GM12878 (cell line): Measurements from ENCODE around the gene HPGD. TPM values are rescaled to one million over a fixed set of nuclear protein-coding genes. Genes with fewer than 3 reads are reported as not detected.

ENCODE experiments used
- ATAC-seq: fragments of 200-7000 bp; cut with Tn5 transposase; 3 replicates; pipeline ENCODE4 v1.9.1; 2020; ENCODE audit warnings: mild to moderate bottlenecking, moderate library complexity
- BruUV-seq: library from RNA; stranded (reverse); fragments of 400-500 nt; replicated peaks from 2 replicates; lab custom pipeline; 2021; lab: Mats Ljungman, UMichigan
- CTCF ChIA-PET: fragments of 300-600 bp; sonication (Branson Sonifier 250); formaldehyde crosslinking; extraction: SDS; loops from one replicate; lab custom pipeline; 2021; ENCODE audit warnings: inconsistent platforms; lab: Yijun Ruan, JAX
- POLR2A ChIA-PET: fragments of 350-600 bp; formaldehyde crosslinking; extraction: SDS; loops from one replicate; lab custom pipeline; 2021; ENCODE audit warnings: inconsistent platforms; lab: Charles Lee
- RAD21 ChIA-PET: fragments of 300-600 bp; sonication (Branson Sonifier 250); formaldehyde crosslinking; loops from one replicate; lab custom pipeline; 2023; ENCODE audit warnings: antibody characterized with exemption; ENCODE audit not compliant: unreplicated experiment; lab: Charles Lee
- SMC1A ChIA-PET: fragments of 300-600 bp; sonication (Branson Sonifier 250); formaldehyde crosslinking; loops from one replicate; lab custom pipeline; 2023; ENCODE audit not compliant: unreplicated experiment, uncharacterized antibody; lab: Charles Lee
- DNase-seq: peaks from one replicate; pipeline ENCODE4 v3.0.0-alpha.2; 2011; ENCODE audit warnings: low read depth, low spot score
- FAIRE-seq: peaks from 3 replicates; lab custom pipeline; 2011; peaks lifted over from hg19 to GRCh38; lab: Jason Lieb, UNC
- H2AFZ ChIP-seq: 2 replicates; pipeline ENCODE4 v1.6.0; 2011; ENCODE audit warnings: low read depth, low read length, control low read depth; ENCODE audit not compliant: control insufficient read depth
- H3K27ac ChIP-seq: 2 replicates; pipeline ENCODE4 v1.5.1; 2011; ENCODE audit warnings: control low read depth; ENCODE audit not compliant: control insufficient read depth, insufficient read depth
- H3K27me3 ChIP-seq, 2 experiments: replicated peaks in 1 of 2; 2 replicates each; pipeline versions ENCODE4 v1.6.0 to v1.6.1; 2011; ENCODE audit warnings: low read length in 1 of 2; ENCODE audit not compliant: control insufficient read depth in 2 of 2, insufficient read depth in 2 of 2
- H3K36me3 ChIP-seq, 2 experiments: 2 replicates each; pipeline ENCODE4 v1.5.1; 2011; ENCODE audit warnings: low read length in 1 of 2; ENCODE audit not compliant: control insufficient read depth in 2 of 2, insufficient read depth in 2 of 2
- H3K4me1 ChIP-seq: 2 replicates; pipeline ENCODE4 v1.6.1; 2011; ENCODE audit warnings: mild to moderate bottlenecking, low read length, moderate library complexity, mixed read lengths; ENCODE audit not compliant: control insufficient read depth, insufficient read depth
- H3K4me2 ChIP-seq: 2 replicates; pipeline ENCODE4 v1.6.0; 2011; ENCODE audit warnings: control low read depth; ENCODE audit not compliant: control insufficient read depth, insufficient read depth
- H3K4me3 ChIP-seq: fragments of 200-600 bp; sonication (generic); 2 replicates; pipeline ENCODE4 v1.5.1; 2016
- H3K79me2 ChIP-seq: 2 replicates; pipeline ENCODE4 v1.6.0; 2011; ENCODE audit warnings: low read length; ENCODE audit not compliant: control insufficient read depth, insufficient read depth
- H3K9ac ChIP-seq: 2 replicates; pipeline ENCODE4 v1.8.0; 2011; ENCODE audit warnings: low read length, control low read depth, mixed read lengths; ENCODE audit not compliant: control insufficient read depth, insufficient read depth
- H3K9me3 ChIP-seq: replicated peaks from 3 replicates; pipeline ENCODE4 v1.5.1; 2011; ENCODE audit warnings: mild to moderate bottlenecking, low read length; ENCODE audit not compliant: control insufficient read depth, insufficient read depth
- H4K20me1 ChIP-seq: 2 replicates; pipeline ENCODE4 v1.6.0; 2011; ENCODE audit not compliant: control insufficient read depth, insufficient read depth
- ASH2L ChIP-seq: fragments of 300-600, 200-600 bp; sonication (generic); IDR thresholded peaks from 2 replicates; pipeline ENCODE4 v1.6.1; 2017; ENCODE audit warnings: low read depth, mild to moderate bottlenecking, borderline replicate concordance
- ETV6 ChIP-seq, 2 experiments: fragments of 450-650 bp in 1 of 2; IDR thresholded peaks in 1 of 2; conservative IDR thresholded peaks in 1 of 2; 2 replicates each; pipeline ENCODE4 v1.6.1; 2014; ENCODE audit warnings: antibody characterized with exemption in 1 of 2, borderline replicate concordance in 1 of 2, low read depth in 1 of 2, mild to moderate bottlenecking in 1 of 2, moderate library complexity in 1 of 2
- GATAD2B ChIP-seq: fragments of 450-650 bp; conservative IDR thresholded peaks from 2 replicates; pipeline ENCODE4 v1.6.1; 2017; ENCODE audit warnings: low read depth, mild to moderate bottlenecking, moderate library complexity
- JUNB ChIP-seq: IDR thresholded peaks from 2 replicates; pipeline ENCODE4 v1.6.1; 2016; ENCODE audit warnings: antibody characterized with exemption, mild to moderate bottlenecking
- MEF2A ChIP-seq: IDR thresholded peaks from 2 replicates; pipeline ENCODE4 v1.6.1; 2011; ENCODE audit warnings: low read depth, mild to moderate bottlenecking, low read length, moderate library complexity; ENCODE audit not compliant: insufficient read depth
- NR2C2 ChIP-seq: IDR thresholded peaks from 2 replicates; pipeline ENCODE4 v1.6.1; 2011; ENCODE audit warnings: borderline replicate concordance, low read depth; ENCODE audit not compliant: control insufficient read depth, insufficient read length
- RELA ChIP-seq: fragments of 450-650 bp; IDR thresholded peaks from 2 replicates; pipeline ENCODE4 v1.8.0; 2014; ENCODE audit warnings: borderline replicate concordance; ENCODE audit not compliant: partially characterized antibody
- SMARCA5 ChIP-seq: fragments of 450-650 bp; IDR thresholded peaks from 2 replicates; pipeline ENCODE4 v1.6.1; 2017; ENCODE audit warnings: mild to moderate bottlenecking
- SRF ChIP-seq, 2 experiments: IDR thresholded peaks; 2 replicates each; pipeline ENCODE4 v1.6.1; 2011; ENCODE audit warnings: low read depth in 2 of 2, low read length in 2 of 2, mild to moderate bottlenecking in 1 of 2, moderate library complexity in 1 of 2
- WGBS: methylation state at CpG from one replicate; pipeline ENCODE4 v1.1.6; 2016; ENCODE audit warnings: low lambda C conversion rate; ENCODE audit not compliant: insufficient replicate concordance, insufficient coverage; ENCODE audit errors: missing lambda C conversion rate; 5-methylcytosine and 5-hydroxymethylcytosine counted together
- in situ Hi-C: fragments of 300-500 bp; cut with MboI; formaldehyde crosslinking; loops from 9 replicates; pipeline ENCODE4 v1.14.3; 2018; ENCODE audit warnings: mixed read lengths
- intact Hi-C: fragments of 100-400 bp; cut with micrococcal nuclease; formaldehyde crosslinking; loops from one replicate; pipeline ENCODE4 v1.14.2; 2022; ENCODE audit not compliant: unreplicated experiment
- polyA plus RNA-seq, 11 experiments: library from polyadenylated mRNA; depleted of rRNA in 4 of 11; unstranded in 6 of 11; stranded (reverse) in 5 of 11; fragments of >200 nt; fragmentation: Nextera tagmentation in 4 of 11; fragmentation: Illumina TruSeq in 1 of 11; extraction: Ambion mirVana in 4 of 11; extraction: Trizol in 1 of 11; gene quantifications; 1 replicate in 1 of 11; 2 replicates in 10 of 11; pipeline versions ENCODE4 v1.2.1 to v1.2.3, GENCODE V29; 2011 to 2016; ENCODE audit warnings: inconsistent platforms in 2 of 11, missing spikeins in 2 of 11, low read depth in 1 of 11
- total RNA-seq, 4 experiments: library from RNA; depleted of rRNA in 3 of 4; stranded (reverse); fragments of >200 nt in 3 of 4; fragmentation: Illumina TruSeq in 1 of 4; extraction: Trizol in 1 of 4; gene quantifications; 2 replicates each; pipeline versions ENCODE4 v1.2.1 to v1.2.3, GENCODE V29; 2013 to 2021
- TF ChIP-seq, protein P1 (sequence below): IDR thresholded peaks from 2 replicates; pipeline ENCODE4 v1.6.1; 2012; ENCODE audit warnings: low read depth, low read length, improper control_type of control experiment
- TF ChIP-seq, protein P2 (sequence below): IDR thresholded peaks from 2 replicates; pipeline ENCODE4 v1.6.1; 2011; ENCODE audit warnings: low read depth, mild to moderate bottlenecking, low read length, moderate library complexity, borderline replicate concordance; ENCODE audit errors: extremely low read depth
- TF ChIP-seq, protein P3 (sequence below): IDR thresholded peaks from 2 replicates; pipeline ENCODE4 v1.6.1; 2011; ENCODE audit warnings: mild to moderate bottlenecking, low read depth, low read length, moderate library complexity; ENCODE audit not compliant: insufficient replicate concordance
- TF ChIP-seq, protein P4 (sequence below): fragments of 450-650 bp; IDR thresholded peaks from 2 replicates; pipeline ENCODE4 v1.6.1; 2018; ENCODE audit warnings: mild to moderate bottlenecking, low read depth, moderate library complexity; ENCODE audit not compliant: partially characterized antibody
- TF ChIP-seq, protein P5 (sequence below): fragments of 450-650 bp; IDR thresholded peaks from 2 replicates; pipeline ENCODE4 v1.6.1; 2016; ENCODE audit warnings: mild to moderate bottlenecking

HPGD gene
- total and polyA plus RNA-seq, 10 of the 15 experiments (the other 5 are each of a cell fraction or from before 2014, with no cell fraction given), result 0.07 to 0.41 (median 0.24) TPM; not detected in 7

DNA sequence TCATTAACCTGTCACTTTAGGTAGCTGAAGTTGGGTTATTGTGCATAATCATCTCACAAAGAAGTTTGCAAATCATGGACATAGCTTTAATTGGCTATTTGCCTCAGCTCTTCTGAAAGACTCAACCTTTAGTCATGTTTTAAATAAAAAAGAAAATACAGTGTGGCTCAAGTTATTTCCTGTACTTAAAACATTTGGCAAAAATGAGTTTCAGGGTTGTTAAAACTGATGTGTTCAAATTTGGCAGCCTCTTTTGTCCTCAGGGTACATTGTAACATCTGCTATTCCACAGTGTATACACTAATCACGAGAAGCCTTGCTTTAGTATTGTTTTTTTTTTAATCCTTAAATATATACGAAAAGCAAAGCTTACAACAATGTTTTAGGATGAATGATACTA lies 31.5 kb upstream of the HPGD start:
- in situ Hi-C loops, result no loop called here
- no TSS peak for BruUV-seq

More for the DNA sequence above, 31.5 kb upstream of the HPGD start:
- H3K4me3 ChIP-seq, result no peak overlapping the region
- RAD21 ChIA-PET, result no interaction called here
- WGBS, result 0% methylated on average over 2 of the region's 2 CpGs
- no peak overlapping the region for H3K27ac ChIP-seq
- SMC1A ChIA-PET, result interaction anchor here (0.9 to 1.5 kb wide), 2 partner anchors 10 kb away, joined by 3 to 4 read pairs; no protein-coding TSS in a partner anchor
- POLR2A ChIA-PET, result no interaction called here
- no peaks in the 10 kb centered on the region for H3K79me2 ChIP-seq
- H2AFZ ChIP-seq, result no peak overlapping the region
- no peak for TF ChIP-seq ASH2L
- TF ChIP-seq, protein P1, sequence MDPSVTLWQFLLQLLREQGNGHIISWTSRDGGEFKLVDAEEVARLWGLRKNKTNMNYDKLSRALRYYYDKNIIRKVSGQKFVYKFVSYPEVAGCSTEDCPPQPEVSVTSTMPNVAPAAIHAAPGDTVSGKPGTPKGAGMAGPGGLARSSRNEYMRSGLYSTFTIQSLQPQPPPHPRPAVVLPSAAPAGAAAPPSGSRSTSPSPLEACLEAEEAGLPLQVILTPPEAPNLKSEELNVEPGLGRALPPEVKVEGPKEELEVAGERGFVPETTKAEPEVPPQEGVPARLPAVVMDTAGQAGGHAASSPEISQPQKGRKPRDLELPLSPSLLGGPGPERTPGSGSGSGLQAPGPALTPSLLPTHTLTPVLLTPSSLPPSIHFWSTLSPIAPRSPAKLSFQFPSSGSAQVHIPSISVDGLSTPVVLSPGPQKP, result no peak
- TF ChIP-seq, protein P2, sequence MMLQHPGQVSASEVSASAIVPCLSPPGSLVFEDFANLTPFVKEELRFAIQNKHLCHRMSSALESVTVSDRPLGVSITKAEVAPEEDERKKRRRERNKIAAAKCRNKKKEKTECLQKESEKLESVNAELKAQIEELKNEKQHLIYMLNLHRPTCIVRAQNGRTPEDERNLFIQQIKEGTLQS, result no peak
- no peak for TF ChIP-seq ETV6 (conservative IDR thresholded peaks at IDR 0.05 in 1 of 2, IDR thresholded peaks at IDR 0.05 in 1 of 2; ENCODE audit: borderline replicate concordance in 1 of 2, low read depth in 1 of 2)
- TF ChIP-seq JUNB, result no peak
- TF ChIP-seq, protein P3, sequence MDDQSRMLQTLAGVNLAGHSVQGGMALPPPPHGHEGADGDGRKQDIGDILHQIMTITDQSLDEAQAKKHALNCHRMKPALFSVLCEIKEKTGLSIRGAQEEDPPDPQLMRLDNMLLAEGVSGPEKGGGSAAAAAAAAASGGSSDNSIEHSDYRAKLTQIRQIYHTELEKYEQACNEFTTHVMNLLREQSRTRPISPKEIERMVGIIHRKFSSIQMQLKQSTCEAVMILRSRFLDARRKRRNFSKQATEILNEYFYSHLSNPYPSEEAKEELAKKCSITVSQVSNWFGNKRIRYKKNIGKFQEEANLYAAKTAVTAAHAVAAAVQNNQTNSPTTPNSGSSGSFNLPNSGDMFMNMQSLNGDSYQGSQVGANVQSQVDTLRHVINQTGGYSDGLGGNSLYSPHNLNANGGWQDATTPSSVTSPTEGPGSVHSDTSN, result no peak
- TF ChIP-seq, protein P4, sequence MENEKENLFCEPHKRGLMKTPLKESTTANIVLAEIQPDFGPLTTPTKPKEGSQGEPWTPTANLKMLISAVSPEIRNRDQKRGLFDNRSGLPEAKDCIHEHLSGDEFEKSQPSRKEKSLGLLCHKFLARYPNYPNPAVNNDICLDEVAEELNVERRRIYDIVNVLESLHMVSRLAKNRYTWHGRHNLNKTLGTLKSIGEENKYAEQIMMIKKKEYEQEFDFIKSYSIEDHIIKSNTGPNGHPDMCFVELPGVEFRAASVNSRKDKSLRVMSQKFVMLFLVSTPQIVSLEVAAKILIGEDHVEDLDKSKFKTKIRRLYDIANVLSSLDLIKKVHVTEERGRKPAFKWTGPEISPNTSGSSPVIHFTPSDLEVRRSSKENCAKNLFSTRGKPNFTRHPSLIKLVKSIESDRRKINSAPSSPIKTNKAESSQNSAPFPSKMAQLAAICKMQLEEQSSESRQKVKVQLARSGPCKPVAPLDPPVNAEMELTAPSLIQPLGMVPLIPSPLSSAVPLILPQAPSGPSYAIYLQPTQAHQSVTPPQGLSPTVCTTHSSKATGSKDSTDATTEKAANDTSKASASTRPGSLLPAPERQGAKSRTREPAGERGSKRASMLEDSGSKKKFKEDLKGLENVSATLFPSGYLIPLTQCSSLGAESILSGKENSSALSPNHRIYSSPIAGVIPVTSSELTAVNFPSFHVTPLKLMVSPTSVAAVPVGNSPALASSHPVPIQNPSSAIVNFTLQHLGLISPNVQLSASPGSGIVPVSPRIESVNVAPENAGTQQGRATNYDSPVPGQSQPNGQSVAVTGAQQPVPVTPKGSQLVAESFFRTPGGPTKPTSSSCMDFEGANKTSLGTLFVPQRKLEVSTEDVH, result no peak
- no peak for TF ChIP-seq GATAD2B
- TF ChIP-seq NR2C2, result no peak
- no peak for TF ChIP-seq MEF2A
- TF ChIP-seq, protein P5, sequence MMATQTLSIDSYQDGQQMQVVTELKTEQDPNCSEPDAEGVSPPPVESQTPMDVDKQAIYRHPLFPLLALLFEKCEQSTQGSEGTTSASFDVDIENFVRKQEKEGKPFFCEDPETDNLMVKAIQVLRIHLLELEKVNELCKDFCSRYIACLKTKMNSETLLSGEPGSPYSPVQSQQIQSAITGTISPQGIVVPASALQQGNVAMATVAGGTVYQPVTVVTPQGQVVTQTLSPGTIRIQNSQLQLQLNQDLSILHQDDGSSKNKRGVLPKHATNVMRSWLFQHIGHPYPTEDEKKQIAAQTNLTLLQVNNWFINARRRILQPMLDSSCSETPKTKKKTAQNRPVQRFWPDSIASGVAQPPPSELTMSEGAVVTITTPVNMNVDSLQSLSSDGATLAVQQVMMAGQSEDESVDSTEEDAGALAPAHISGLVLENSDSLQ, result no peak
- TF ChIP-seq SRF (IDR thresholded peaks at IDR 0.05; ENCODE audit: low read depth in 2 of 2, low read length in 2 of 2), result no peak
- no peak for TF ChIP-seq SMARCA5
- TF ChIP-seq RELA, result no peak
- TF ChIP-seq, all 136 proteins: peak for 0
- intact Hi-C loops, result no loop called here
- FAIRE-seq (no peak), DNase-seq (no peak), ATAC-seq (no peak)
- H3K9me3 ChIP-seq, result no peaks in the 10 kb centered on the region
- CTCF ChIA-PET, result no interaction called here
- H4K20me1 ChIP-seq, result no peaks in the 10 kb centered on the region
- no peak overlapping the region for H3K9ac ChIP-seq
- no peak overlapping the region for H3K4me2 ChIP-seq
- H3K4me1 ChIP-seq, result no peaks in the 10 kb centered on the region
- no peaks in the 10 kb centered on the region for H3K36me3 ChIP-seq
- H3K27me3 ChIP-seq, result no peaks in the 10 kb centered on the region
